Panc1 (cell line): ENCODE measurements around the gene WDR77.

Experiments used
- CTCF ChIP-seq: fragments of 450-650 bp; IDR thresholded peaks from 2 replicates; pipeline ENCODE4 v1.5.1; 2017; ENCODE audit warnings: mild to moderate bottlenecking
- POLR2AphosphoS5 ChIP-seq: IDR thresholded peaks from 2 replicates; pipeline ENCODE4 v1.6.1; 2012; ENCODE audit warnings: mild to moderate bottlenecking, low read depth, low read length, moderate library complexity
- REST ChIP-seq, 2 experiments: IDR thresholded peaks; 2 replicates each; pipeline ENCODE4 v1.6.1; 2011 to 2012; ENCODE audit warnings: low read depth in 2 of 2, control low read depth in 1 of 2, low read length in 1 of 2, mild to moderate bottlenecking in 1 of 2, moderate library complexity in 1 of 2; ENCODE audit not compliant: insufficient read depth in 1 of 2
- SIN3A ChIP-seq: IDR thresholded peaks from 2 replicates; pipeline ENCODE4 v1.6.1; 2012; ENCODE audit warnings: low read depth, mild to moderate bottlenecking, low read length, moderate library complexity, borderline replicate concordance; ENCODE audit not compliant: insufficient read depth
- TCF7L2 ChIP-seq: IDR thresholded peaks from 2 replicates; pipeline ENCODE4 v1.6.1; 2011; ENCODE audit warnings: mild to moderate bottlenecking, low read depth, low read length, inconsistent platforms

GRCh38 chr1:111475701-111476100, 26.6 kb upstream of the WDR77 start:
- TF ChIP-seq CTCF (no peak), REST (IDR thresholded peaks at IDR 0.05; ENCODE audit: insufficient read depth in 1 of 2, low read depth in 2 of 2, low read length in 1 of 2) (no peak), POLR2AphosphoS5 (no peak), TCF7L2 (no peak), SIN3A (no peak)
